Upper lobe of left lung (tissue), 4 donors: ENCODE results near the gene RDH12.

ENCODE experiments used
- CTCF ChIP-seq, 6 experiments: fragments of 450-650 bp in 4 of 6; fragments of 200-600 bp in 2 of 6; sonication (generic) in 2 of 6; IDR thresholded peaks; one replicate each; pipeline ENCODE4 v1.5.1; 2016 to 2019; ENCODE audit warnings: antibody characterized with exemption in 6 of 6
- EP300 ChIP-seq, 4 donors: sonication (generic); formaldehyde crosslinking; IDR thresholded peaks; one replicate each; pipeline ENCODE4 v1.5.1; 2017; ENCODE audit warnings: antibody characterized with exemption in 4 of 4, control low read depth in 2 of 4
- POLR2A ChIP-seq, 4 donors: fragments of 450-650 bp; IDR thresholded peaks; one replicate each; pipeline ENCODE4 v1.5.1; 2016 to 2017; ENCODE audit warnings: antibody characterized with exemption in 4 of 4, mild to moderate bottlenecking in 2 of 4

DNA sequence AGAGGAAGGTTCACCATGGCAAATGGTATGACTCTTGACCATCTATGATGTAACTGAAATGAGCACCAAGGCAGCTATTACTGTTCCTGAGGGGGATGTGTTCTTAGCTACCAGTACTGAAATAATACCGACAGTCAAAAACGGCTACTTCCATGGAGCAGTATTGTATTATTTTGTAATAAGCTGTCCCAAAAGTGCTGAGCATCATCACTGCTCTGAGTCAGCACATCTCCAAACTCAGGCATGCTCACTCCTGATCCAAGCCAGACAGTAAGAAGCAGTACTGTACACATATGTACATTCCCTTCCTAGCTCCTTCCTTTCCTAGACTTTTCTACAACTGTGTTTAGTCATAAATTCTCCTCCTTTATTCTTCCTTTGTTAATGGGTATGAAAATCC is 35.8 kb upstream of the RDH12 start:
- TF ChIP-seq EP300 (IDR thresholded peaks at IDR 0.05) (no peak), POLR2A (IDR thresholded peaks at IDR 0.05) (no peak), CTCF (IDR thresholded peaks at IDR 0.05) (no peak)
